HAP-1 (cell line): Measurements from ENCODE around the gene FBXO28.
A peak's percentile ranks its signal among the peaks of the same experiment; 100 is the strongest.
"Not testable (repeated sequence)": the region's sequence is repeated elsewhere in the genome, so short reads cannot be mapped to it uniquely, and the experiment has no call there.

ENCODE experiments used
- DNase-seq, 2 experiments: peaks; one replicate each; pipeline ENCODE4 v3.0.0-alpha.2; 2016 to 2020; ENCODE audit warnings: low spot score in 2 of 2
- H3K27me3 ChIP-seq: fragments of 250-450 bp; sonication (Bioruptor Pico); 2 replicates; pipeline ENCODE4 v1.5.1; 2020; ENCODE audit warnings: low read depth, mild to moderate bottlenecking, moderate library complexity
- H3K36me3 ChIP-seq: fragments of 250-450 bp; sonication (Bioruptor Pico); replicated peaks from 2 replicates; pipeline ENCODE4 v1.5.1; 2020; ENCODE audit warnings: mild to moderate bottlenecking
- H3K4me1 ChIP-seq: fragments of 250-450 bp; sonication (Bioruptor Pico); 2 replicates; pipeline ENCODE4 v1.5.1; 2020; ENCODE audit warnings: mild to moderate bottlenecking
- H3K4me3 ChIP-seq: fragments of 250-450 bp; sonication (Bioruptor Pico); 2 replicates; pipeline ENCODE4 v1.5.1; 2020; ENCODE audit warnings: mild to moderate bottlenecking, moderate library complexity
- H3K9me3 ChIP-seq: fragments of 250-450 bp; sonication (Bioruptor Pico); 2 replicates; pipeline ENCODE4 v1.5.1; 2020; ENCODE audit warnings: mild to moderate bottlenecking, moderate library complexity
- in situ Hi-C: fragments of 300-500 bp; cut with MboI; formaldehyde crosslinking; loops from 3 replicates; pipeline ENCODE4 v1.14.3; 2020; ENCODE audit warnings: low sequenced_read_pairs, inconsistent platforms, mixed read lengths

The FBXO28 gene, protein sequence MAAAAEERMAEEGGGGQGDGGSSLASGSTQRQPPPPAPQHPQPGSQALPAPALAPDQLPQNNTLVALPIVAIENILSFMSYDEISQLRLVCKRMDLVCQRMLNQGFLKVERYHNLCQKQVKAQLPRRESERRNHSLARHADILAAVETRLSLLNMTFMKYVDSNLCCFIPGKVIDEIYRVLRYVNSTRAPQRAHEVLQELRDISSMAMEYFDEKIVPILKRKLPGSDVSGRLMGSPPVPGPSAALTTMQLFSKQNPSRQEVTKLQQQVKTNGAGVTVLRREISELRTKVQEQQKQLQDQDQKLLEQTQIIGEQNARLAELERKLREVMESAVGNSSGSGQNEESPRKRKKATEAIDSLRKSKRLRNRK

DNA sequence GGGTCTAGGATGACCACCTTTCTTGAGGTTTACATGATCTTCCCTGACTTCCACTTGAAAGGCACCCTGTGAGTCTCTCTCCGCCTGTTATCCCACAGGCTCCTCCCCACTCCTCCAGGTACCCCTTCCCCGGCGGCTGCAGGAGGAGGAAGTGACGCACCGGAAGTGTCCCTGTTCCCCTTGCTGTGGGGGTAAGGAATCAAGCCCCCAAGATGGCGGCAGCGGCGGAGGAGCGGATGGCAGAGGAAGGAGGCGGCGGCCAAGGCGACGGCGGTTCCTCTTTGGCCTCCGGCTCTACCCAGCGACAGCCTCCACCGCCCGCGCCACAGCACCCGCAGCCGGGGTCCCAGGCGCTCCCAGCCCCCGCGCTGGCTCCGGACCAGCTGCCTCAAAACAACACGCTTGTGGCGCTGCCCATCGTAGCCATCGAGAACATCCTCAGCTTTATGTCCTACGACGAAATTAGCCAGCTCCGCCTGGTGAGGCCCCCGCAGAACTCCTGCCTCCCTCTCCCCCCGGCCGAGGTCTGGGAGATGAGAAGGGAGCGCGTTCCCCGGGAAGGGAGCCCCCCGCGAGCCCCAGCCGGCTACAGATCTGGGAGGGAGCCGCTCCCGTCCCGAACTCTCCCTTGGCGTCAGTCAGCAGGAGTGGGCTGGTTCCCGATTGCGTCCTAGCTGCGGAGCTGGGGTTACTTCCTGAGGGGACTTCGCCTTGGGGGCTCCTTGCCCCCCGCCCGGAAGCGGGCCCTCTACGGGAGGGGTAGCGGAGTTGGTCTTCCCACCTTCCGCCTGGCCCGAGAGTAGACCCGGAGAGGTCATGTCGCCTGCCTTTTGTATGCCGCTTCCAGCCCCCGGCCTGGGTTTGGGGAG, at the start of gene FBXO28:
FBXO28 (plus strand) TSS at position 194 of the 869 bp plus-strand sequence; CDS start at position 213, 19 bp downstream.
- DNase-seq: peak; percentile 92 to 98
- in situ Hi-C loops: loop anchor here (10.0 kb wide), 1 partner anchor 221 kb away; the partner anchor contains the start of gene NVL
- peak within 1 kb of the TSS; percentile 96 for H3K4me3 ChIP-seq
- H3K4me1 ChIP-seq: peaks cover 15% of the 10 kb centered on the region
- no peaks in the 10 kb centered on the region for H3K36me3 ChIP-seq
- H3K9me3 ChIP-seq: no peaks in the 10 kb centered on the region
- H3K27me3 ChIP-seq: no peaks in the 10 kb centered on the region

DNA sequence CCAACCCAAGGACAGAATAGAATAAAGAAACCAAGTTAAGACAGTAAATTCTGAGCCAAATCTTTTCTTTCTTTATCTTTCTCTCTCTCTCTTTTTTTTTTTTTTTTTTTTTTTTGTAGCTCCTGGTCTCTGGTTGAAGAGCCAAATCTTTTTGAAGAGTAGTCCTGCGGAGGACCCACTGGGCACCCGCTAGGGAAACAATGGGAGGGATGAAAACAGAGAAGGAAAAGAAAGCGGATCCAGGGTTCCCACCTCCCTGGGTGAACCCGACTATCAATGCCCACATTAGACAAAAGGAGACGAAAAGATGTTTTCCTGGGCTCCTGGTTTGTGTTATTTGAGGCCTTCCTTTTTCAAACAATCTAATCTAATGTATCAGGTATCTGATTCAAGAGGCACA, 49.8 kb upstream of the FBXO28 start:
- no peak for DNase-seq
- H3K36me3 ChIP-seq: no peaks in the 10 kb centered on the region
- H3K4me3 ChIP-seq: no peak overlapping the region
- H3K4me1 ChIP-seq: peaks cover 7% of the 10 kb centered on the region
- H3K9me3 ChIP-seq: peaks cover 5% of the 10 kb centered on the region; the same call in 1 of the 2 replicates
- H3K27me3 ChIP-seq: no peaks in the 10 kb centered on the region
- in situ Hi-C loops: no loop called here

DNA sequence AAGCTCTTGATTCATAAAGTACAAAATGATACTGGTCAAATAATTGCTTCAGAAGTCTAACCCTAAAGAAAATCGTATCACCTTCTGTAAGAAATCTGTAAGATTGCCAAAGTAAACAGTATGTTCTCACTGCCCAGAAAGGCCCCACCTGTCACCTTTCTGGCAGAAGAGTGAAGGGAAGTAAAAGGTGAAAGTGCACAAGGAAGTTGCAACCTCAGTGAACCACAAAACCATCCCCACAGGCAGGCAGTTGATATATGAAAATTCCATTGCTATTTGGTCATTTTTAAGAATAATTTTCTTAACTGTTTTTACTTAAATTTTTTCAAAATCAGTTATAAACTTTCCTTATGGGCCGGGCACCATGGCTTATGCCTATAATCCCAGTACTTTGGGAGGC, 48.5 kb upstream of the FBXO28 start:
- peaks cover 13% of the 10 kb centered on the region for H3K4me1 ChIP-seq
- in situ Hi-C loops: no loop called here
- H3K36me3 ChIP-seq: no peaks in the 10 kb centered on the region
- H3K27me3 ChIP-seq: no peaks in the 10 kb centered on the region
- DNase-seq: no peak
- H3K4me3 ChIP-seq: no peak overlapping the region
- 0 out of 2 replicates have a peak, but pooled peaks cover 2% of the 10 kb centered on the region for H3K9me3 ChIP-seq

DNA sequence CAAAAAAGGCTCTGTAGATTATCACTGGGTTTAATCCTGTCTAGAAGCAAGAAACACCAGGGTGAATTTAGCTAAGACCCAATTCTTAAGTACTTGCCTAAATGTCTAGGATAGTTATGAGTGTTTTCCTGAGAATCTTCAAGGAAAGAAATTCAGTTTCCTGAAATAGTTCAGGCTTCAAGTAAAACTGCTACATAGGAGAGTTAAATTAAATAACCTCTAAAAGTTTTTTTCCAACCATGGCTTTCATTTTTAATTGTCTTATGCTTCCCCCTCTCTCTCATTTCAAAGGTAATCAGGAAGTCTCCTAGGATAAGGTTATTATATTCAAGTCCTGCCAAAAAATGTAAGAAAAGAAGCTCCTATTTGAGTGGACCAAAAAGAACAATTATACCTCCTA, 46.7 kb upstream of the FBXO28 start:
- Histone ChIP-seq H3K36me3 (no peaks in the 10 kb centered on the region), H3K27me3 (no peaks in the 10 kb centered on the region), H3K4me3 (no peak overlapping the region), H3K9me3 (no peaks in the 10 kb centered on the region), H3K4me1 (peaks cover 13% of the 10 kb centered on the region)
- in situ Hi-C loops: no loop called here
- no peak for DNase-seq

DNA sequence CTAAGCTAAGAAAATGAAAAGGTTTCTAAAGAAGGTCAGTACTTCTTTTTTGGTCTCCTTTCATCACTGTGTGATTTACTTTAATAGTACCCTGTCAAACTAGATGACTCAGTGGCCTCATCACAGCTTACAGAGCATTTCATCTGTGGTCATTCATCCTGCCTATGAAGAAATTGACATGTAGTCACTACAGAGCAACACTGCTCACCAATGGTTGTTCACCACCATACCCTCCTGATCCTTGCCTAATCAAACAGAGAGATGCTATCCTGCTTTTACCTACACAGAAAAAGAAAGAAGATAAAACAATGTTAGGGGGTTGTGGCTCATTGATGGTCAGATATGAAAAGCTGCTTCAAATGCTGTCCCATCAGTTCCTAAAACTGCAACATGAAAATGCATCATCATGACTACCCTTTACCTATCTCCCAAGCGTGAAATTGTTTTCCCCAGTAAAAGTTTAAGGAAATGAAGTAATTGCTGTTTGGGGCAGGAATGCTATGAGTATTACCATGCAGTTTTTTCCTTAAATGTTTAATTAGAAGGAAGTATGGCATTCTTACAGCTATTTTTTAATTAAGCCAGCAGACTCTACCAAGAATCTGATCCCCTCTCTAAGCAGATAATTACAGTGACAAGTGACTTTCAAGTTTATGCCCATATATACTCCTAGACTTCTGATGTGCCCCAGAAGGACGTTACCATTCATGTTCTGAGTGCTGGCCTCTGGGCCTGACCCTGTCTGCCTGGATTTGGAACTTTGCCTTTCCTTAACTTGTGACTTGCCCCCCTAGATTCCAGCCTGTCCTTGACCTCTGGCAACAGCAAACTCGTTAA, 46.1 kb upstream of the FBXO28 start:
- H3K27me3 ChIP-seq: no peaks in the 10 kb centered on the region
- H3K9me3 ChIP-seq: no peaks in the 10 kb centered on the region
- in situ Hi-C loops: no loop called here
- no peak for DNase-seq
- no peaks in the 10 kb centered on the region for H3K36me3 ChIP-seq
- peaks cover 13% of the 10 kb centered on the region for H3K4me1 ChIP-seq
- H3K4me3 ChIP-seq: no peak overlapping the region

DNA sequence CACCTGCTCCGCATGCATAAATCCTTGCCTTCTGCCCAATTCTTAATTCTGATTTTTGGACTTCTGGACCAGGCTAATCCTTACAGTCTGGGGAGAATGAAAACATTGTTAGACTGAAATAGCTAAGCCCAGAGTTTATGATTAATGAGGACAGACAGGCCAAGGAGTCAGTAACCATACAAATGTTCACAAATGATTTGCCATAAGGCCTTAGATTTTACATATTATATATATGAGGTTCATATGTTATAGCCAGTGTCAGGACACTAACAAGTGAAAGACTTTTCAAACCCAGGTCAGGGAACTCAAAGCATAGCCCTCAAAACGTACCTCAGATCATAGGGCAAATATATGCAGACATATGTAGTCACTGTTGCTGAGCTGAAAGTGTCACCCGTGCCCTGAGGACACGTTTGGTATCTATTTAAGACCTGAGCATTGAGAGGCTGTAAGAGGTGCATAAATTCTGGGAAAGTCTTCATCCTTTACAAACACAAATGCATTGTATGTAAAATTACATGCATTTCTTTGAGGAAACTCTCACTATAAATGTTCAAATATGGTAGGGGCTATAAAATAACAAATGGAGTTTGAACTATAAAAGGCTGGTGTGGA, 45.3 kb upstream of the FBXO28 start:
- Histone ChIP-seq H3K4me3 (no peak overlapping the region), H3K9me3 (no peaks in the 10 kb centered on the region), H3K27me3 (no peaks in the 10 kb centered on the region), H3K4me1 (peaks cover 13% of the 10 kb centered on the region), H3K36me3 (no peaks in the 10 kb centered on the region)
- in situ Hi-C loops: no loop called here
- DNase-seq: no peak

DNA sequence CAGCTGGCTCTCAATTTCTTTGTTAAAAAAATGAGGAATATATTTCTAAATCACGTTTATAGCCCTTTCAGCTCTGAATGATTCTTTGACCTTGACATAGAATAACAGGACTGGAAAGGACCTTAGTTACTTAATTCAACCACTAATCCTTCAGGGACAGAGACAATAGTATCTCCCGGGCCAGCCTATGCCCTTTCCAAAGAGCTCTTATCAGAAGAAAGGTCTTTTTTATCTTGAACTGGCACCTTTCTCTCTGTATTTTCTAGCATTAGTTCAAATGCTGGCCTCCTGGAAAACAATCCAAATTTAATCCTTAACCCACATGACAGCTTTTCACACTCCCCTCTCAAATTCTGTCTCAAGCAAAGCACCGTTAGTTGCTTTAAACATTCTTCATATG, 44.8 kb upstream of the FBXO28 start:
- Histone ChIP-seq H3K36me3 (no peaks in the 10 kb centered on the region), H3K4me3 (no peak overlapping the region), H3K9me3 (no peaks in the 10 kb centered on the region), H3K27me3 (no peaks in the 10 kb centered on the region), H3K4me1 (peaks cover 13% of the 10 kb centered on the region)
- in situ Hi-C loops: no loop called here
- DNase-seq: peak; percentile 37 to 69

DNA sequence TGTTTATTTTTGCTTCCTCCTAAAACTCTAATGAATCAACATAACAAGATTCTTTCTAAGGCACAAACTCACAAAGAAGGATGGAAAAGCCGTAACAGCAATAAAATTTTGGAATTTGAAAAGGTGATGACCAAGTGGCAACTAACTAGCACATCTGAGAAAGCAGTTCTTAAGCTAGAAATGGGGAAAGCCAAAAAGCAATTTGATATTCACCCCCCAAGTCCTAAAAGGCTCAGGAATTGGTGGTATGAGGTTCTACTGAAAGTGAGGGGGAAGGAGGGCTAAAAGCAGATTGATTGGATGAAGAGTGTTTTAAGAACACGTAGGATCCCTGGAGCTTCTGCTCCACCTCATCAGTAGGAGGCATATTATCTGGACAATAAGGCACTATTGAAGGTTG, 43.4 kb upstream of the FBXO28 start:
- no peak for DNase-seq
- in situ Hi-C loops: no loop called here
- Histone ChIP-seq H3K36me3 (no peaks in the 10 kb centered on the region), H3K9me3 (no peaks in the 10 kb centered on the region), H3K27me3 (no peaks in the 10 kb centered on the region), H3K4me1 (peaks cover 13% of the 10 kb centered on the region), H3K4me3 (no peak overlapping the region)

DNA sequence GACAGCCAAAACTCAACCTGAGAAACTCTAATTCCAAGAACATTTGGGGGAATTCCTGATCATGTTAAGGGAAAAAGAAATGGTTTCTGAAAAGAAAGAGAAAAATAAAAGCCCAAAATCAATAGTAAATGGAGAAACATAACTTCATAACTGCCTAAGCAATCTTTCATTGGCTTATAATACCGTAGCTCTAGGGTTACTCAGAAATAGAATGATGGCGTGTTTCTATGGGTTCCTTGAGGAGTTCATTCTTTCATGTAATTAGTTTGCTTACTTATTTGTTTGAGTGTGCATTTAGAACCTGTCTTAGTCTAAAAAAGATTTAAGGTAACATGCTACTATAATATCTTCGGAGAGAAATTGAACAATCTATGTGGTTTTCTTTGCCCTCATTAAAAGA, 37.5 kb upstream of the FBXO28 start:
- Histone ChIP-seq H3K36me3 (no peaks in the 10 kb centered on the region), H3K27me3 (no peaks in the 10 kb centered on the region), H3K9me3 (no peaks in the 10 kb centered on the region), H3K4me3 (no peak overlapping the region), H3K4me1 (no peaks in the 10 kb centered on the region)
- in situ Hi-C loops: no loop called here
- DNase-seq: no peak

DNA sequence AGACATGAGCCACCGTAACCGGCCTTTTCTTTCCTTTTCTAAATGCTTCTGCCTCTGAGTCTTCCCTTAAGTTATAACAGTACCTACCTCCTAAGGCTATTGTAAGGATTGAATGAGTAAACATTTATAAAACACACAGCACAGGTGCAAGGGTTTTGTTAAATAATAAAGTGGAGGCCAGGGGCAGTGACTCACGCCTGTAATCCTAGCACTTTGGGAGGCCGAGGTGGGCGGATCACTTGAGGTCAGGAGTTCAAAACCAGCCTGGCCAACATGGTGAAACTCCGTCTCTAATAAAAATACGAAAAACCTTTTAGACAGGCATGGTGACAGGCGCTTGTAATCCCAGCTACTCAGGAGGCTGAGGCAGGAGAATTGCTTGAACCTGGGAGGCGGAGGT, 34.3 kb upstream of the FBXO28 start:
- H3K4me1 ChIP-seq, H3K27me3 ChIP-seq, H3K9me3 ChIP-seq, H3K4me3 ChIP-seq, H3K36me3 ChIP-seq, DNase-seq, in situ Hi-C loops: not testable (repeated sequence)

DNA sequence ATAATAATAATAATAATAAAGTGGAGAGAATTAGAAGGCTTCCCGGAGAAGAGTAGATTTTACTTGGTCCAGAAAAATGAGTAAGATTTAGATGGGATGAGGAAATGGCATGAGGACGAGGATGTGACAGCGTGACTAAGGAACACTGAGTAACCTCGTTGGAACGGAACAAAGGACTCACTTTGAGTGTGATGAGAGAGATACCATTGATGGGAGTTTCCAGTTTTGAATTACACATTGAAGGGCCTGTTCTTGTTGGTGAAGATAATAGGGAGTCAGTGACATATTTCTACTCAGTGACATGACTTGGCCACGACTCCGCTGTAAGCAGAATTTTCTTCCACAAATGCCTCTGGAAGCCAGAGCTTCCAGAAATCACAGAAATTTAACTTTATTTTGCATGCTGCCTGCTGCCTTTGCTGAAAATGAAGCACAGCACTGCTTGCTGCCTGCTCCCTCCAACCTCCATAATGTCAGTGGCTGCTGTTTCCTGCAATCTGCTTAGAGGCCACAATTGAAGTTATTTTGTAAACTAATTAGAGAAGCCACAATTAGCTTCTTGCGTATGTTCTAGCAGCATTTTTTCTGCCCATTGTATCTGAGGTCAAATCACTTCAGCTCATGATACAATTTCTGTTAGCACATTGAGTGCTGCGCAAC, 33.7 kb upstream of the FBXO28 start:
- no peak for DNase-seq
- no peaks in the 10 kb centered on the region for H3K9me3 ChIP-seq
- no peak overlapping the region for H3K4me3 ChIP-seq
- H3K36me3 ChIP-seq: no peaks in the 10 kb centered on the region
- peaks cover 6% of the 10 kb centered on the region for H3K4me1 ChIP-seq
- in situ Hi-C loops: no loop called here
- H3K27me3 ChIP-seq: no peaks in the 10 kb centered on the region

DNA sequence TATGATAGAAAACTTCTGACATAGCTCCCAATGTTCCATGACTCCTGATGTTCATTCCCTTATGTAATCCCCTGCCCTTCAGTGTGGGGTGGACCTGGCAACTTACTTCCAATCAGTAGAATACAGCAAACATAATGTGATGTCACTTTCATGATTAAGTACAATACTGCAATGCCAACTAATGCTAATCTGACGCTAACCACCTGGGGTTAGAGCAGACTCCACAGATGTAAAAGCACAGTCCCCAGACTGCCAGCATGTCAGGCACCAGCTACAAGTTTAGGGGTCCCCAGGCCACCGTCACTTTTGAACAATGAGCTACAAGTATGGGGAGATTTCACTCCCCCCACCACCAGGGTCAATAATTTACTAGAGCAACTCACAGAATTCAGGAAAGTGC, 32.3 kb upstream of the FBXO28 start:
- Histone ChIP-seq H3K4me3 (no peak overlapping the region), H3K4me1 (peaks cover 6% of the 10 kb centered on the region), H3K36me3 (no peaks in the 10 kb centered on the region), H3K27me3 (no peaks in the 10 kb centered on the region), H3K9me3 (no peaks in the 10 kb centered on the region)
- in situ Hi-C loops: no loop called here
- no peak for DNase-seq

DNA sequence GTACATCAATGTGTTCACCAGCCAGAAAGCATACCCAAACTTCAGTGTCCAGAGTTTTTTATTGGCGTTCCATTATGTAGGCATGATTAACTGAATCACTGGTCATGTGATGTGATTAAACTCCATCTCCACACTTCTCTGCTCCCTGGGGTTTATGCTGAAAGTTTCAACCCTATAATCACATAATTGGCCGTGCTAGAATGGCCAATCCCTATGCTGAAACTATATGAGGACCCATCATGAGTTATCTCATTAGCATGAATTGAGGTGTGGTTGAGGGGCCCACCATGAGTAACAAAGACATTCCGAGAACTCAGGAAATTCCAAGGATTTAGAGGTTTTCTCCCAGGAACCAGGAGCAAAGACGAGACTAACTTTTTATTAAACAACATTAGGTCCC, 31.8 kb upstream of the FBXO28 start:
- peak; percentile 15 to 24 for DNase-seq
- Histone ChIP-seq H3K36me3 (no peaks in the 10 kb centered on the region), H3K4me3 (no peak overlapping the region), H3K27me3 (no peaks in the 10 kb centered on the region), H3K9me3 (no peaks in the 10 kb centered on the region), H3K4me1 (peaks cover 6% of the 10 kb centered on the region)
- in situ Hi-C loops: no loop called here
